ENCODE measurements around the gene CDHR3. TPM values are rescaled to one million over a fixed set of nuclear protein-coding genes. Genes with fewer than 3 reads are reported as not detected.

Gene CDHR3
- total and polyA plus RNA-seq, 10 of the 15 experiments (the other 5 are each of a cell fraction or from before 2014, with no cell fraction given) = 0.06 to 0.11 TPM; not detected in 8

- ChIA-PET POLR2A (no interaction called here), CTCF (interaction anchor here (0.6 to 3.5 kb wide), 5 partner anchors 105 to 394 kb away, joined by 3 to 35 read pairs (median 5); no protein-coding TSS in a partner anchor), RAD21 (ENCODE audit: unreplicated experiment) (interaction anchor here (0.6 to 2.8 kb wide), 2 partner anchors 106 to 443 kb away, joined by 5 to 19 read pairs; no protein-coding TSS in a partner anchor), SMC1A (ENCODE audit: uncharacterized antibody, unreplicated experiment) (interaction anchor here (2.1 kb wide), 1 partner anchor 107 kb away, joined by 9 read pairs; no protein-coding TSS in a partner anchor)
- intact Hi-C loops (cut with micrococcal nuclease; ENCODE audit: unreplicated experiment) (no loop called here), in situ Hi-C loops (cut with MboI) (no loop called here)
- Histone ChIP-seq H3K27me3 (replicated peaks in 1 of 2; ENCODE audit: control insufficient read depth in 2 of 2, insufficient read depth in 2 of 2, low read length in 1 of 2) (peaks cover 1 to 6% of the 10 kb centered on the region in 2 experiments; a peak in 2 of 4 replicates), H3K9me3 (replicated peaks; ENCODE audit: control insufficient read depth, insufficient read depth, low read length) (no peaks in the 10 kb centered on the region), H3K79me2 (ENCODE audit: control insufficient read depth, insufficient read depth, low read length) (no peaks in the 10 kb centered on the region), H4K20me1 (ENCODE audit: control insufficient read depth, insufficient read depth) (no peaks in the 10 kb centered on the region), H3K36me3 (ENCODE audit: control insufficient read depth in 2 of 2, insufficient read depth in 2 of 2, low read length in 1 of 2) (no peaks in the 10 kb centered on the region), H3K4me1 (ENCODE audit: control insufficient read depth, insufficient read depth, low read length) (no peaks in the 10 kb centered on the region), H3K4me3 (no peak overlapping the region), H3K27ac (ENCODE audit: control insufficient read depth, insufficient read depth) (no peak overlapping the region), H3K4me2 (ENCODE audit: control insufficient read depth, insufficient read depth) (no peak overlapping the region), H3K9ac (ENCODE audit: control insufficient read depth, insufficient read depth, low read length) (no peak overlapping the region), H2AFZ (ENCODE audit: control insufficient read depth, low read depth, low read length) (no peak overlapping the region)
- no peak for ATAC-seq
- TF ChIP-seq ATF7 (IDR thresholded peaks at IDR 0.05; ENCODE audit: low read depth) = no peak
- no peak for TF ChIP-seq NBN (IDR thresholded peaks at IDR 0.05)
- no peak for TF ChIP-seq YBX1 (IDR thresholded peaks at IDR 0.05)
- TF ChIP-seq SREBF2 (IDR thresholded peaks at IDR 0.05; ENCODE audit: low read length) = no peak
- TF ChIP-seq PAX5 (IDR thresholded peaks at IDR 0.05; ENCODE audit: borderline replicate concordance, low read depth, low read length) = no peak
- no peak for TF ChIP-seq FOXK2 (IDR thresholded peaks at IDR 0.05)
- TF ChIP-seq BCL3 (IDR thresholded peaks at IDR 0.05; ENCODE audit: borderline replicate concordance, insufficient read depth, low read depth, low read length, poor library complexity, severe bottlenecking) = no peak
- TF ChIP-seq IKZF2 (IDR thresholded peaks at IDR 0.05) = no peak
- no peak for DNase-seq (ENCODE audit: low read depth, low spot score)
- 95% methylated on average over 2 of the region's 2 CpGs for WGBS (ENCODE audit: insufficient coverage, insufficient replicate concordance, low lambda C conversion rate, missing lambda C conversion rate)
- no TSS peak for BruUV-seq (replicated peaks)
- no peak for FAIRE-seq
Observed at GRCh38 chr7:106048706-106049020, 85.6 kb downstream of the CDHR3 start.

Measured in GM12878 (cell line).